SU-DHL-6 (cell line): ENCODE data around the gene PSMB3.

Source experiments
- H2AFZ ChIP-seq: fragments of 200-600 bp; sonication (generic); 2 replicates; pipeline ENCODE4 v1.6.1; 2014; ENCODE audit warnings: low read depth, mild to moderate bottlenecking, moderate library complexity, mixed read lengths, antibody characterized with exemption, low read length; ENCODE audit not compliant: severe bottlenecking
- H3F3A ChIP-seq: fragments of 200-600 bp; shearing (Covaris generic); 2 replicates; pipeline ENCODE4 v1.6.0; 2016; ENCODE audit warnings: antibody characterized with exemption, mild to moderate bottlenecking; ENCODE audit not compliant: insufficient read depth
- H3K27ac ChIP-seq: fragments of 200-600 bp; sonication (generic); 2 replicates; pipeline ENCODE4 v1.5.1; 2016; ENCODE audit warnings: low read depth, mild to moderate bottlenecking, low read length, moderate library complexity, mixed read lengths
- H3K27me3 ChIP-seq: fragments of 200-600 bp; sonication (generic), shearing (Covaris generic); 2 replicates; pipeline ENCODE4 v1.6.0; 2014; ENCODE audit warnings: mild to moderate bottlenecking, low read length
- H3K36me3 ChIP-seq: fragments of 200-600 bp; sonication (generic); 2 replicates; pipeline ENCODE4 v1.6.1; 2014; ENCODE audit warnings: mild to moderate bottlenecking, low read length, mixed read lengths
- H3K4me2 ChIP-seq: fragments of 300-600, 200-600 bp; shearing (Covaris generic), sonication (generic); 2 replicates; pipeline ENCODE4 v1.6.0; 2014; ENCODE audit warnings: low read length, low read depth, mild to moderate bottlenecking; ENCODE audit not compliant: poor library complexity, severe bottlenecking
- H3K4me3 ChIP-seq: fragments of 200-600 bp; sonication (generic); 2 replicates; pipeline ENCODE4 v1.5.1; 2014; ENCODE audit warnings: antibody characterized with exemption, low read length, mild to moderate bottlenecking, mixed read lengths; ENCODE audit not compliant: insufficient read depth, poor library complexity, severe bottlenecking
- H3K79me2 ChIP-seq: fragments of 200-600 bp; sonication (generic); 2 replicates; pipeline ENCODE4 v1.6.1; 2014; ENCODE audit warnings: mild to moderate bottlenecking, low read length, moderate library complexity; ENCODE audit not compliant: insufficient read depth
- H3K9ac ChIP-seq: fragments of 200-600 bp; sonication (generic); 2 replicates; pipeline ENCODE4 v1.7.0; 2014; ENCODE audit warnings: mild to moderate bottlenecking, low read length
- H3K9me2 ChIP-seq: fragments of 200-600 bp; sonication (generic); replicated peaks from 2 replicates; pipeline ENCODE4 v1.6.1; 2014; ENCODE audit warnings: low read length; ENCODE audit not compliant: insufficient read depth
- H3K9me3 ChIP-seq: fragments of 200-600 bp; sonication (generic); 2 replicates; pipeline ENCODE4 v1.6.1; 2014; ENCODE audit warnings: low read length, mixed read lengths; ENCODE audit not compliant: insufficient read depth
- H4K20me1 ChIP-seq: fragments of 200-600 bp; sonication (generic); 2 replicates; pipeline ENCODE4 v1.6.1; 2014; ENCODE audit warnings: low read depth, mild to moderate bottlenecking, antibody characterized with exemption, low read length, moderate library complexity, mixed read lengths
- CTCF ChIP-seq: fragments of 200-600 bp; sonication (generic); IDR thresholded peaks from one replicate; pipeline ENCODE4 v1.5.1; 2017; ENCODE audit warnings: antibody characterized with exemption, mild to moderate bottlenecking, low read length, moderate library complexity; ENCODE audit not compliant: insufficient read depth, poor library complexity, severe bottlenecking
- EZH2phosphoT487 ChIP-seq: fragments of 200-600 bp; sonication (generic), shearing (Covaris generic); conservative IDR thresholded peaks from 2 replicates; pipeline ENCODE4 v1.6.1; 2018; ENCODE audit warnings: mild to moderate bottlenecking, antibody characterized with exemption, low read length, moderate library complexity, mixed read lengths

The PSMB3 gene

GRCh38 chr17:38729886-38730525, 22.5 kb upstream of the PSMB3 start, which contains the start of gene CISD3:
TSS of gene CISD3 (plus strand) at chr17:38730341. CDS start at chr17:38730359, 18 bp downstream.
- H3K27me3 ChIP-seq = no peaks in the 10 kb centered on the region
- H3K9me3 ChIP-seq = no peaks in the 10 kb centered on the region
- no peaks in the 10 kb centered on the region for H4K20me1 ChIP-seq
- no peaks in the 10 kb centered on the region for H3K9me2 ChIP-seq
- H3K9ac ChIP-seq = peak within 1 kb of the TSS; percentile 92
- peak within 1 kb of the TSS; percentile 81 for H3K4me2 ChIP-seq
- TF ChIP-seq CTCF (peak; percentile 24), EZH2phosphoT487 (no peak)
- no peaks in the 10 kb centered on the region for H3K36me3 ChIP-seq
- peaks cover 28% of the 10 kb centered on the region for H3F3A ChIP-seq
- H2AFZ ChIP-seq = peak within 1 kb of the TSS; percentile 93
- peak within 1 kb of the TSS; percentile 96 for H3K4me3 ChIP-seq
- H3K79me2 ChIP-seq = no peaks in the 10 kb centered on the region
- peak within 1 kb of the TSS; percentile 66 for H3K27ac ChIP-seq

GRCh38 chr17:38730526-38731379, 21.8 kb upstream of the PSMB3 start:
- no peaks in the 10 kb centered on the region for H3K9me2 ChIP-seq
- no peaks in the 10 kb centered on the region for H3K27me3 ChIP-seq
- TF ChIP-seq CTCF (no peak), EZH2phosphoT487 (no peak)
- H3K9me3 ChIP-seq = no peaks in the 10 kb centered on the region
- H4K20me1 ChIP-seq = no peaks in the 10 kb centered on the region
- H3K27ac ChIP-seq = peak overlapping the region; percentile 66
- H2AFZ ChIP-seq = peak overlapping the region; percentile 93
- peak overlapping the region; percentile 92 for H3K9ac ChIP-seq
- peak overlapping the region; percentile 68 for H3K4me2 ChIP-seq
- no peaks in the 10 kb centered on the region for H3K36me3 ChIP-seq
- H3F3A ChIP-seq = peaks cover 29% of the 10 kb centered on the region
- H3K4me3 ChIP-seq = peak overlapping the region; percentile 96
- H3K79me2 ChIP-seq = no peaks in the 10 kb centered on the region

GRCh38 chr17:38731526-38732294, 20.8 kb upstream of the PSMB3 start:
- Histone ChIP-seq H3K79me2 (no peaks in the 10 kb centered on the region), H4K20me1 (no peaks in the 10 kb centered on the region), H3K27me3 (no peaks in the 10 kb centered on the region), H3K9ac (peak overlapping the region; percentile 92), H3F3A (peaks cover 29% of the 10 kb centered on the region), H3K9me3 (no peaks in the 10 kb centered on the region), H3K9me2 (no peaks in the 10 kb centered on the region), H3K4me2 (peak overlapping the region; percentile 68), H3K27ac (peak overlapping the region; percentile 66), H3K36me3 (no peaks in the 10 kb centered on the region), H2AFZ (no peak overlapping the region), H3K4me3 (no peak overlapping the region)
- TF ChIP-seq EZH2phosphoT487 (no peak), CTCF (no peak)
